Right lobe of liver (tissue), 6 donors: ENCODE results near the gene OR10X1. TPM values are rescaled to one million over a fixed set of nuclear protein-coding genes. Genes with fewer than 3 reads are reported as not detected.

ENCODE experiments used
- ATAC-seq, 4 donors: fragments of 200-7000 bp; cut with Tn5 transposase; one replicate each; pipeline ENCODE4 v1.9.1; 2020; ENCODE audit warnings: mild to moderate bottlenecking in 4 of 4, moderate library complexity in 4 of 4
- DNase-seq, 3 donors: peaks; one replicate each; pipeline ENCODE4 v3.0.0-alpha.2; 2020
- H3K27ac ChIP-seq, 3 donors: fragments of 200-600 bp; one replicate each; pipeline ENCODE4 v1.8.0; 2022
- H3K27me3 ChIP-seq, 2 donors: fragments of 200-600 bp; one replicate each; pipeline ENCODE4 v1.8.0; 2022
- H3K36me3 ChIP-seq, 4 donors: fragments of 200-600 bp; sonication (generic) in 1 of 4; one replicate each; pipeline versions ENCODE4 v1.5.1 to v1.8.0; 2017 to 2022; ENCODE audit warnings: control low read depth in 1 of 4
- H3K4me1 ChIP-seq, 4 donors: fragments of 200-600 bp; sonication (generic) in 1 of 4; one replicate each; pipeline versions ENCODE4 v1.5.1 to v1.8.0; 2017 to 2022; ENCODE audit warnings: control low read depth in 1 of 4
- H3K4me3 ChIP-seq, 3 donors: fragments of 200-600 bp; one replicate each; pipeline ENCODE4 v1.8.0; 2022
- H3K9me3 ChIP-seq, 4 donors: fragments of 200-600 bp; sonication (generic) in 1 of 4; one replicate each; pipeline versions ENCODE4 v1.5.1 to v1.8.0; 2017 to 2022; ENCODE audit warnings: control low read depth in 1 of 4
- POLR2A ChIP-seq: fragments of 450-650 bp; IDR thresholded peaks from one replicate; pipeline ENCODE4 v1.6.1; 2017; ENCODE audit warnings: antibody characterized with exemption, mild to moderate bottlenecking
- WGBS: methylation state at CpG from one replicate; pipeline ENCODE4 v1.1.6; 2018; ENCODE audit warnings: low coverage, low lambda C conversion rate; ENCODE audit not compliant: insufficient coverage; ENCODE audit errors: missing lambda C conversion rate; 5-methylcytosine and 5-hydroxymethylcytosine counted together
- intact Hi-C, 2 donors: fragments of 100-400 bp; cut with DNase I; formaldehyde crosslinking; loops; one replicate each; pipeline versions ENCODE4 v1.11.2 to v1.14.1; 2022
- total RNA-seq, 6 experiments: library from RNA; depleted of rRNA in 2 of 6; stranded (reverse); fragments of >200 nt in 2 of 6; fragmentation: NEBNext Ultra II Directional in 3 of 6; extraction: Animal tissue kit (Norgen Biotek cat#: 25700) in 3 of 6; gene quantifications; one replicate each; pipeline versions ENCODE4 v1.1.0 to v1.2.4, GENCODE V29; 2016 to 2023
- TF ChIP-seq, protein P1 (sequence below), 4 donors: fragments of 200-600 bp in 3 of 4; fragments of 450-650 bp in 1 of 4; IDR thresholded peaks; one replicate each; pipeline versions ENCODE4 v1.5.1 to v1.8.0; 2016 to 2022; ENCODE audit warnings: antibody characterized with exemption in 4 of 4, mild to moderate bottlenecking in 2 of 4
- donor health status: DM: no; HTN: yes; CAD: no.
- donor health status: DM: no; HTN: no; CAD: no.
- donor health status: DM: no; HTN: no; CAD: no.
- donor health status: DM: no; HTN: yes; CAD: no.
- donor health status: DM: no; HTN: yes; CAD: no.

OR10X1 gene
- total RNA-seq, 6 experiments from 2014 or later, result not detected

GRCh38 chr1:158600735-158601134, 21.0 kb upstream of the OR10X1 start:
- ATAC-seq (no peak), DNase-seq (no peak)
- intact Hi-C loops, result no loop called here
- no peaks in the 10 kb centered on the region for H3K27me3 ChIP-seq
- H3K4me3 ChIP-seq, result no peak overlapping the region
- TF ChIP-seq, protein P1, sequence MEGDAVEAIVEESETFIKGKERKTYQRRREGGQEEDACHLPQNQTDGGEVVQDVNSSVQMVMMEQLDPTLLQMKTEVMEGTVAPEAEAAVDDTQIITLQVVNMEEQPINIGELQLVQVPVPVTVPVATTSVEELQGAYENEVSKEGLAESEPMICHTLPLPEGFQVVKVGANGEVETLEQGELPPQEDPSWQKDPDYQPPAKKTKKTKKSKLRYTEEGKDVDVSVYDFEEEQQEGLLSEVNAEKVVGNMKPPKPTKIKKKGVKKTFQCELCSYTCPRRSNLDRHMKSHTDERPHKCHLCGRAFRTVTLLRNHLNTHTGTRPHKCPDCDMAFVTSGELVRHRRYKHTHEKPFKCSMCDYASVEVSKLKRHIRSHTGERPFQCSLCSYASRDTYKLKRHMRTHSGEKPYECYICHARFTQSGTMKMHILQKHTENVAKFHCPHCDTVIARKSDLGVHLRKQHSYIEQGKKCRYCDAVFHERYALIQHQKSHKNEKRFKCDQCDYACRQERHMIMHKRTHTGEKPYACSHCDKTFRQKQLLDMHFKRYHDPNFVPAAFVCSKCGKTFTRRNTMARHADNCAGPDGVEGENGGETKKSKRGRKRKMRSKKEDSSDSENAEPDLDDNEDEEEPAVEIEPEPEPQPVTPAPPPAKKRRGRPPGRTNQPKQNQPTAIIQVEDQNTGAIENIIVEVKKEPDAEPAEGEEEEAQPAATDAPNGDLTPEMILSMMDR (IDR thresholded peaks at IDR 0.05), result no peak
- TF ChIP-seq POLR2A, result no peak
- no peaks in the 10 kb centered on the region for H3K36me3 ChIP-seq
- peaks cover 0 to 3% (median 0%) of the 10 kb centered on the region in 4 donors for H3K9me3 ChIP-seq
- H3K4me1 ChIP-seq, result peaks cover 0 to 2% (median 0%) of the 10 kb centered on the region in 4 donors
- no peak overlapping the region for H3K27ac ChIP-seq
- 75% methylated on average over 2 of the region's 2 CpGs for whole genome bisulfite sequencing

DNA sequence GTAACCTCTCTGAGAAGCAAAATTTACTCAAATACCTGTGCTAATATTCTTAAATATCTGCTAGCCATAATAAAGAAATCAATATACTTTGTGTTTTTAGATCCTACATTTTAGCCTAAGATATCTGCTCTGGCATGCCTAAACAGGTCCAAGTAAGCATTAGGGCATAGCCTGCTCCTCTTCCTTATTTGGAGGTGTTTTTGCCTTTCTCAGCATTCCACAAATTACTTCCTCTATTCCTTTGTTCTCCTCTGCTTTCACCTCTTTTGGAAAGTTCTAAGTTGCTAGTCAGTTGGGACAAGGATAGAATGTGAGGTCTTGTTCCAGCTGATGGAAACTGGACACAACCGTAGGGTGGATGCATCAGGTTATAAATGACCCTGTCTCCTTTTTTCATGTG, 7.2 kb upstream of the OR10X1 start:
- WGBS, result 50% methylated on average over 1 of the region's 1 CpG
- Histone ChIP-seq H3K4me1 (no peaks in the 10 kb centered on the region), H3K4me3 (no peak overlapping the region), H3K27ac (no peak overlapping the region), H3K9me3 (no peaks in the 10 kb centered on the region), H3K36me3 (no peaks in the 10 kb centered on the region), H3K27me3 (no peaks in the 10 kb centered on the region)
- DNase-seq (no peak), ATAC-seq (no peak)
- intact Hi-C loops, result no loop called here
- no peak for TF ChIP-seq POLR2A
- TF ChIP-seq, protein P1 (IDR thresholded peaks at IDR 0.05), result no peak

DNA sequence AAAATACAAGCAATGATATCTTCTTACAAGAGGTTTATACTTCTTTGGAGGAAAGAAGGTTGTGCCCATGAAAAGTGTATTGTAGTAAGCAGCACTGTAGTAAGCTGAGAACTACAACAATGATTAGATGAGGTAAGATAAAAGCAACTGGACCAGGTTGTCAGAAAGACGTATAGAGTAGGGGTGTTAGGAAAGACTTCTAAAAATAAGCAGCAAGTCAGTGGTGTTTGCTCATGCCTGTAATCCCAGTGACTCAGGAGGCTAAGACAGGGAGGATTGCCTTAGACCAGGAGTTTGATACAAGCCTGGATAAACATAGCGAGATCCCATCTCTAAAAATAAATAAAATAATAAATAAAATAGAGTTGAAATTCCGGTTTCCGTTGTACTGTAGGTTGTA, 4.3 kb upstream of the OR10X1 start:
- H3K4me1 ChIP-seq, result no peaks in the 10 kb centered on the region
- H3K27me3 ChIP-seq, result no peaks in the 10 kb centered on the region
- no peak for TF ChIP-seq POLR2A
- TF ChIP-seq, protein P1 (IDR thresholded peaks at IDR 0.05), result no peak
- H3K36me3 ChIP-seq, result no peaks in the 10 kb centered on the region
- DNase-seq (no peak), ATAC-seq (no peak)
- H3K4me3 ChIP-seq, result no peak overlapping the region
- intact Hi-C loops, result no loop called here
- H3K27ac ChIP-seq, result no peak overlapping the region
- WGBS, result 63% methylated on average over 4 of the region's 4 CpGs
- H3K9me3 ChIP-seq, result no peaks in the 10 kb centered on the region

- intact Hi-C loops, result no loop called here
- 76% methylated on average over 3 of the region's 3 CpGs for WGBS
- TF ChIP-seq POLR2A, result no peak
- TF ChIP-seq, protein P1 (IDR thresholded peaks at IDR 0.05), result no peak
Observed at GRCh38 chr1:158577561-158577960, 2.1 kb downstream of the OR10X1 start.

DNA sequence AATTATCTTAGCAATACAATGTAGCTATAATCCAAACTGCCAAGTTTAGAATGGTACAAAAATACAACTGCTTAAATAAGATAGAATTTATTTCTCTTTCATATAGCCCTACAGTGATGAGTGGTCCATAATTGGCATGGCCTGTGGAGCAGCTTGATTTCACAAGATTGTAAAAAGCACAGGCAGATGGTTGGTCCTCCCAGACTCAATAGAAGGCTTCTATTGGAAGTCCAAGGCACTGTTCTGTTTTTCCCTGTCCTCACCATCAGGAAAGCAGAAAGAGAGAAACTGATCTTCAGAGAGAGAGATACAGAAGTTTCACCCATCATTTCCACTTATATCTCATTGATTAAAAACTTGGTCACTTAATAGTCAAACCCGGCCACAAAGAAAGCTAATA, 7.5 kb downstream of the OR10X1 start:
- Histone ChIP-seq H3K4me1 (no peaks in the 10 kb centered on the region), H3K9me3 (no peaks in the 10 kb centered on the region), H3K36me3 (no peaks in the 10 kb centered on the region), H3K27ac (no peak overlapping the region), H3K27me3 (no peaks in the 10 kb centered on the region), H3K4me3 (no peak overlapping the region)
- 56% methylated on average over 1 of the region's 1 CpG for WGBS
- no peak for DNase-seq
- no peak for TF ChIP-seq POLR2A
- TF ChIP-seq, protein P1 (IDR thresholded peaks at IDR 0.05), result no peak
- intact Hi-C loops, result no loop called here
- no peak for ATAC-seq

More at GRCh38 chr1:158577561-158577960, 2.1 kb downstream of the OR10X1 start:
- Histone ChIP-seq H3K36me3 (no peaks in the 10 kb centered on the region), H3K27ac (no peak overlapping the region), H3K4me1 (no peaks in the 10 kb centered on the region), H3K27me3 (no peaks in the 10 kb centered on the region), H3K9me3 (no peaks in the 10 kb centered on the region), H3K4me3 (no peak overlapping the region)
- ATAC-seq, result no peak
- no peak for DNase-seq
